Renal pelvis (tissue), 12 donors: ENCODE measurements around the gene IFIT1B. TPM values are rescaled to one million over a fixed set of nuclear protein-coding genes. Genes with fewer than 3 reads are reported as not detected.
"Not testable (repeated sequence)": the region's sequence is repeated elsewhere in the genome, so short reads cannot be mapped to it uniquely, and the experiment has no call there.

Experiments
- DNase-seq: peaks from one replicate; pipeline ENCODE4 v3.0.0-alpha.2; 2013
- long read RNA-seq, 16 experiments: transcript quantifications; one replicate each; lab custom pipeline, GENCODE V29; 2026
- polyA plus RNA-seq, 3 donors: library from polyadenylated mRNA; unstranded; fragments of 120-200 nt; gene quantifications; one replicate each; pipeline ENCODE4 v1.2.1, GENCODE V29; 2013; ENCODE audit not compliant: insufficient read length in 3 of 3

IFIT1B gene
- polyA plus RNA-seq = under 1 TPM in 2 of 3 donors, not detected in 1; 0.04 to 0.09 TPM
- long read RNA-seq, donor 1 = 0 reads
- long read RNA-seq, donor 2 = 0 reads
- long read RNA-seq, donor 3 = 0 reads
- long read RNA-seq, donor 4 = 0 reads
- long read RNA-seq, donor 5 = 0 reads
- long read RNA-seq, donor 6 = 0 reads
- long read RNA-seq, donor 7 = 0 reads
- long read RNA-seq, donor 8, partial matches to known transcripts = 0 of 1 reads
- long read RNA-seq, donor 8, other reads (novel, unspliced or antisense) = 0 of 1 reads
- long read RNA-seq, donor 9 = 0 reads
- long read RNA-seq, donor 10 = 0 reads
- long read RNA-seq, donor 11 = 0 reads
- long read RNA-seq, donor 12 = 0 reads
- long read RNA-seq, donor 13 = 0 reads
- long read RNA-seq, donor 14 = 0 reads
- long read RNA-seq, donor 15 = 0 reads
- long read RNA-seq, donor 16 = 0 reads

- DNase-seq = no peak
Observed at GRCh38 chr10:89377705-89378637, at the start of gene IFIT1B. Gene IFIT1B, plus strand, starts transcription at chr10:89378056. Its CDS starts 80 bp downstream, at chr10:89378136.

GRCh38 chr10:89329151-89329550, 48.7 kb upstream of the IFIT1B start:
- DNase-seq = no peak

- not testable (repeated sequence) for DNase-seq
Observed at GRCh38 chr10:89330014-89330413, 47.8 kb upstream of the IFIT1B start.

GRCh38 chr10:89330537-89331212, 47.2 kb upstream of the IFIT1B start:
- DNase-seq = no peak

- not testable (repeated sequence) for DNase-seq
Observed at GRCh38 chr10:89331487-89332122, 46.3 kb upstream of the IFIT1B start.

- DNase-seq = no peak
Observed at GRCh38 chr10:89332123-89332633, 45.7 kb upstream of the IFIT1B start.

GRCh38 chr10:89335226-89335625, 42.6 kb upstream of the IFIT1B start:
- DNase-seq = no peak

GRCh38 chr10:89336241-89336640, 41.6 kb upstream of the IFIT1B start:
- no peak for DNase-seq

GRCh38 chr10:89337484-89337883, 40.4 kb upstream of the IFIT1B start:
- DNase-seq = no peak

- DNase-seq = no peak
Observed at GRCh38 chr10:89338713-89339112, 39.1 kb upstream of the IFIT1B start.

GRCh38 chr10:89339875-89340274, 38.0 kb upstream of the IFIT1B start:
- DNase-seq = no peak

- no peak for DNase-seq
Observed at GRCh38 chr10:89341649-89342048, 36.2 kb upstream of the IFIT1B start.

- no peak for DNase-seq
Observed at GRCh38 chr10:89342206-89342958, 35.5 kb upstream of the IFIT1B start.

GRCh38 chr10:89343089-89343767, 34.6 kb upstream of the IFIT1B start:
- no peak for DNase-seq

GRCh38 chr10:89344156-89344555, 33.7 kb upstream of the IFIT1B start:
- DNase-seq = no peak

- no peak for DNase-seq
Observed at GRCh38 chr10:89345367-89346000, 32.4 kb upstream of the IFIT1B start.

GRCh38 chr10:89346405-89347254, 31.2 kb upstream of the IFIT1B start:
- DNase-seq = no peak

GRCh38 chr10:89347701-89348457, 30.0 kb upstream of the IFIT1B start:
- DNase-seq = no peak
